Stimulated activated CD8-positive, alpha-beta memory T cell treated with anti-CD3 and anti-CD28 coated beads, Interleukin-12 subunit alpha, Interleukin-12 subunit beta, amount 100 ng/mL, for 24 hours (primary cell): ENCODE results near the gene ANK3.

Experiments
- DNase-seq: peaks from one replicate; pipeline ENCODE4 v3.0.0-alpha.2; 2020; ENCODE audit errors: extremely low read depth

Gene ANK3

GRCh38 chr10:60377042-60377352 is 12.7 kb downstream of the ANK3 start:
- no peak for DNase-seq

DNA sequence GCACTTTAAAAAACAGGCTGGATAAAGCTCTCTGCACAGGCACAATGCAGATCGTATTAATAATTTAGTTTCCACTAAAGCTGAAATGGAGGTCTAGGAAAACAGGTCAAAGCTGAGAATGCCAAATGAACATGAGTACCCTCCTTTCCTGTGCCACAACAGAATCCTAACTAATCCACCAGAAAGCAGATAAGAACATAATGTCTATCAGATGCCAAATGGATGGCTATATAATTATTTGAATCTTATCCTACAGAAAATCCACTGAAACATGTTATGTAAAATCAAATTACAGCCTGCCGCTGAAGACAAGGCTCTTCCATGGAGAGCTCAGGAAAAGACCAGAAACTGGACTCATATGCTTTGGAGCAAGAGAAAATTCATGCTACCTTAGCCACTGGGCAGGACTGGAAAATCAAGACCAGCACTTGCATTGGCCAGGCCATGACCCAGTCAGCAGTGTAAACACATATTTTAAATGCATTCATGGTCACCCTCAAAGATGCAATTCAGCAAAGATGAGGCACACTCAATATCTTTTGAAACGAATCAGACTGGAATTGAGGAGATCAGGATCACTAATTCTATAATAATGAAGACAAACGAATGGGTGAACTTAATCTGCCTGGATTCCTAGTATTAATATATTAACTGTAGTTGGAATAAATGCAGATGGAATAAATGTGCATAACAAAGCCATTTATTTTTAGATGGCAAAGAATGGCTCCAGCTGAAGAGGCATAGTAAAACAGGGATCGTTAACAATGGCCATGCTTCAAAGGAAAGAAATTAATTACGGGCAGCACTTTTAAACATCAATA is 13.2 kb downstream of the ANK3 start:
- no peak for DNase-seq

- DNase-seq = no peak
Observed at GRCh38 chr10:60375293-60376004, 14.2 kb downstream of the ANK3 start.

DNA sequence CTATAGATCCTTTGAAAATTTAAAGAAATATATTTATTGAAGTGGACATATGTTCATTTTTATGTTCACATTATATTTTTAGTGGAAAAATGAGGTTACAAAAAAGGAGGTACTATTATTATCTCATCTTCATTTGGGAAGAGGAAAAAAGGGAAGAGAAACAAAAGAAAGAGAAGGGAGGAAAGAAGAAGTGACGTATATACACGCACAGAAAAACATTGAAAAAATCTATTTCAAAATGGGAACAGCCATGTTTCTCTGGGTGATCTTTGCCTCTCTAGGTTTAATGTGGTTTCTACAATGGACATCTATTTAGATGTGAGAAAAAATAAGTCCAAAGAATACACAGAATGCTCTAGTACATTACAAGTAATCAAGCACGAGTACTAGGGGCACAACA is 14.8 kb downstream of the ANK3 start:
- DNase-seq = no peak

DNA sequence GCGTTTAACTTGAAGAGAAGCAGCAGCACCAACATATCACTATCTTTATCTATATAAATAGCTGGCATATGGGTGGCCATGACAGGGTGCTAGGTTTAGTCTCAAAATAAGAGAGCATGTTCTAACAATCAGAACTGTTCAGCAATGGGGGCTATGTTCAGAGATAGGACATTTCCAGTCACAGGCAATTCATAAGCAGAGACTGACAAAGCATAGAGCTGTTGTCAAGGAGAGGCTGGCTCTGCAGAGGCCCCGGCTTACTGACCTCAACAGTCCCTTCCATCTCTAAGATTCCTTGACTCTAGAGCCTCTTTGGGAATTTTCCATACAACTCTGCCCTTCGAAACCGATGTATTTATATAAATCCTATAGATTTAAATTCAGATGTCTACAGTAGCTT is 17.2 kb downstream of the ANK3 start:
- DNase-seq = no peak

DNA sequence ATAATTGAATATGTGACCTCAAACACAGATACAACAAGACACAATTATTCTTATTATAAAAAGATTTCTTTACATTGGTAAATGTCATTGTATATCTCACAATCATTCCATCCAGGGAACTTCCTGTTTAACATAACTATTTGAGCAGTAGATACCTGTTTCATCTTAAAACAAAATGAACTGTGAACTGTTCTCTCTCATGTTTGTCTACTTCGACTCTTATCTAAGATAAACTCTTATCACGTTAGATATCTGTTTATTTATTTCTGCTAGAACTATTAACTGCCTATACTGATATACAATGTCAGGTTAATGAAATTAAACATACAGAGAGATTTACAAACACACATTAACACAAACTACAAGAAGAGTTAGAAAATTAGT is 20.1 kb downstream of the ANK3 start:
- no peak for DNase-seq

DNA sequence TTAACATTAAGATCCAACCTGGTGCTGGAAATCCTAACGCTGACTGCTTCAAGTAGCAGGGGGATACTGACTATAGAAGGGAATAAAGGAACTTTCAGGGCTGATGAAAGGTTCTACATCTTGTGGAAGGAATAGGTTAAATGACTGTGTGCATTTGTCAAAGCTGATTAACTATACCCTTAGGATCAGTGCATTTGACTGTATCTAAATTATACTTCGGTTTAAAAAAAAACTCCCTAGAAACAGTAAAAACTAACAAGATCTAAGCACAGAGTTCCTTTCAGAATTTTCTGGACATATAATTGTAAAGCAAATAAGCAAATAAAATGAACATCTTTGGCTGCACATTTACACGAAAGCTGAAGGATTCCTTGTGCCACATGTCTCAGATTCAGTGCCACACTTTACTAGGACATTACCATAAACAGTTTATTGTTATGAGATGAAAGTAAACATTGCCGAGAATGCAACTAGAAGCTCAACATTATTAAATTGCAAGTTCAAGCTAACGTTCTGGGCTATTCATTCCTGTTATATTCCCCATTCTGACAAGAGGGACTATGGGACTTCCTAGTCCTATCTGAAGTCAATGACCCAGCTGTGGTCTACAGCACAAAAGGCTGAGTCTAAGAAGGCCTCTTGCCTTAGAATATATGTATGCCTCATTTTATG is 20.7 kb downstream of the ANK3 start:
- no peak for DNase-seq

GRCh38 chr10:60367901-60368300 is 21.8 kb downstream of the ANK3 start:
- no peak for DNase-seq

DNA sequence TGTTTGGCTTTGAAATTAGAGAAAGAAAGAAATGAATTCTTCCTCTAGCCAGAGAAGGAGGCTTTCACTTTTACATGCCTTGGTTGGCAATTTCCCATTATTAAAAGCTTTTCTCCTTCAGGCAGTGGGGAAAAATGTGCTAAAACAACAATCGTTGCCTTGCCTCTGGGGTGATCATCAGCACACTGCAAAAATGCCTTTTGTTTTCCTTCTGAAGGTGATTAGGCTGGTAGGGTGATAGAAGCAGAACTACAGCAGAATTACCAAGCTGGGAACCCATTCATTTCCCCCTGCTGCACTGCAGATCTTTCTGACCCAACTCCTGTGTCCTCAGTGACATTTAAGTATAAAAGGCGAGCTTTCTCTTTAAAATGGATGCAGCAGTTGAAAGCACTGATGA is 22.2 kb downstream of the ANK3 start:
- no peak for DNase-seq

- DNase-seq = no peak
Observed at GRCh38 chr10:60367024-60367423, 22.7 kb downstream of the ANK3 start.

DNA sequence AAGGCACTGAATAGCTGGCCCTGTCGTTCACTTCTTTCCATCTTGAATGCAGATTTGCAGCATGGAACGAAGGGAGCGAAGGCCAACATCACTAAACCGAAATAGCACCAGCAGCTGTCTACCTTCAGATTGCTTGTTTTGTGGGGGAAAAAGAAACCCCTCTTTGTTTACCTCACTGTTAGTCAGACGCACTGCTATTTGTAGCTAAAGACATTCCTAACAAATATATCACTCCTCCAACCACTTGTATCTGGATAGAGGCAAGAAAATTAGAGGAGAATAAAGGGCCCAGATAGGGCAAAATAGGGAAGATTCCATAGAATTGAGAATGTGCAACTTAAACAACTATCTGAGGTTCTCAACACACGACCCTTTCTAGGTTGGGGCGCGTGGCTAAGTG is 26.5 kb downstream of the ANK3 start:
- DNase-seq = no peak

DNA sequence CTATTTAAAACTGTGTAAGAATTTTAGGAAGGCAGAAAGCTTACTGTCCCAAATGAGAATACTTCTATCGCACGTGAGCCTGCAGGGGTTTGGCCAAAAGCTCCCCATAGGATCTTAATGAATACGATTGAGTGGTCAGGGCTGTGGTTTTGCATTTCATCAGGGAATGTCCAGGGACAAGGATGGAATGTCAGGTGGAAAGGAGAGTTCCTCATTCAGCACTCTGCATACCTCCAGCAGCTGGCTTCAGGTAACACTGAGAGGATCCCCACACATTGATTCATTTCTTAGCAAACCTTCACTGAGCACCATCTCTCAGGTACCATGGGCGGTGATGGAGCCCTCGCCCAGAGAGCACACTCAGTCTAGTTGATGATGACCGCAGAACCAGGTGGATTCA is 27.2 kb downstream of the ANK3 start:
- DNase-seq = no peak

- DNase-seq = no peak
Observed at GRCh38 chr10:60359066-60359465, 30.6 kb downstream of the ANK3 start.

GRCh38 chr10:60358282-60358681 is 31.4 kb downstream of the ANK3 start:
- no peak for DNase-seq

DNA sequence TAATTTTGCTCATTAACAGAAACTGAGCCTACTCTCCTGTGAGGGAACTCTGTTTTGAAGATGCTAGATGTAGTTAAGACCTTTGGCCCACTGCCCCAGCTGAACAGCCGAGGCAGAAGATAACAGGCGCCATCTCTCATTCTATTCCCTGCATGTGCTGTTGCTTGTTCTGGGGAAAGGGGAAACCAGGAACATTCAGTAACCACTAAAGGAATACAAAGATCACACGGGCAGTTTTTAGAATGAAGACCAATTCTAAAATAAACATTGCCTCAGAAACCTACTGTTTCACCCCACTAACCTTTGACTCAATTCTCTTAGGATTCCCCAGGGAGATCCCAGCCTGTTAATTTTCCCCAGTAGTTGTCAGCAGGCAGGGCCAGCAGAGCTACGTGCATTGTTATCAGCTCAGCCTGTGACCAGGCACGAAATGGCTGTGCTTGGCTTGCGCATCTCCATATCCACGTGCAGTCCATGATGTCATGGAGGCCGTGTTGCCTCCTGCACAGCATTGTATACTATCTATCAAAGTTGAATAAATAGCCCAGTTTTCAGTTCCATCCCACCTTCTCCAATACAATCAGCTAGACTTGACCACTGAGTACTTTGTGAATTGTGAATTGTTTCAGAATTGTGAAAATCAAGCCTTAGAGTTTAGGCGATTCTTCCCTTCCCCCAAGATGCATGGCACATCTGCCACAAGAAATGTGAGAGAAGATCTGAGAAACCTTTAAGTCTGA is 36.0 kb downstream of the ANK3 start:
- DNase-seq = no peak

DNA sequence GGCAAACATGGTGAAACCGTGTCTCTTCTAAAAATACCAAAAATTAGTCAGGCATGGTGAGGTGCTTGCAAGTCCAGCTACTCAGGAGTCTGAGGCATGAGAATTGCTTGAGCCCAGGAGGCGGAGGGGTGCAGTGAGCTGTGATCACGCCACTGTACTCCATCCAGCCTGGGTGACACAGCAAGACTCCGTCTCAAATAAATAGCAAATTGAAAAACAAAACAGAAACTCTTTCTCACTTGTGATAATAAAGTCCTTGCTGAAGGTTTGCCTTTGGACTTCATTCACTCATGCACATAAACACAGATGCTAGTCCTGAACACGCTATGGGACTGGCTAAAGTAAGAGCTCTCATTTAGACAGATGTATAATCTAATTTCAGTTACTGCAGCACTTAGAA is 37.6 kb downstream of the ANK3 start:
- no peak for DNase-seq

- no peak for DNase-seq
Observed at GRCh38 chr10:60351191-60351853, 38.4 kb downstream of the ANK3 start.

DNA sequence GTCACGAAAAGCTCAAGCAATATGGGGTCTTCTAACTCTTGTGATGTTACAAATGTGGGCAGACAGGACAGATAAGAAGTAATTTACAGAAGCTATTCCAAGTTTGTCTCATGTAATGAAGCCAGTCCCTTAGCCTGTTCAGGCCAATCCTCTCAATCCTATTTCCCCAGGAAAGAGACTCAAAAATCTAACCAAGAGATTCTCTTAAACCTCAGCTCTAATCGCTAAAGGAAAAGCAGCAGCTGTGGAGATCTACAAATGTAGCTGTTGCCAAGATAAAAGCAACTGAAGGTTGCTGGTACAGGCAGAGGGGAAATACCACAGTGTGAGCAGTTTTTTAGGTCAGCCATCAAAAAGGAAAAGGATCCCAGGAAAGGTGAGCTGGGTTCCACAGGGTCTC is 39.3 kb downstream of the ANK3 start:
- no peak for DNase-seq

- DNase-seq = no peak
Observed at GRCh38 chr10:60349426-60349825, 40.2 kb downstream of the ANK3 start.

DNA sequence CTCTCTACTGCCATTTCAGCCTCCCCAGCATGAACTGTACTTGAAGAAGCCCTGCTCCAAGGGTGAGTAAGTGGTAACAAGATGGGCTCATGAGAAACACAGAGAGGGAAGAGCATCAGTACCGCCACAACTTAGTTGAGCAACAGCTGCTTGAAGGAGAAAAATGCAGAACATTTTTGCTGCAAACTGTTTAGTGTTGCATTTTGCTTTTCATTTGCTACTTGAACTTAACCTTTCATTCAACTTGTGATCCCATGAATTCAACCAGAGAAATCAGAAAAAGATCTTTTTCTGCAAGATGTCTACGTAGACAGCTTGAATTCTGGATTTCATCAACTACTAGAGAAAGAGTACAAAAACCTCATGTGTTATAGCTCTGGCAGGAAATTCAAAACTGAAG is 40.7 kb downstream of the ANK3 start:
- no peak for DNase-seq

- DNase-seq = no peak
Observed at GRCh38 chr10:60347270-60347669, 42.4 kb downstream of the ANK3 start.

DNA sequence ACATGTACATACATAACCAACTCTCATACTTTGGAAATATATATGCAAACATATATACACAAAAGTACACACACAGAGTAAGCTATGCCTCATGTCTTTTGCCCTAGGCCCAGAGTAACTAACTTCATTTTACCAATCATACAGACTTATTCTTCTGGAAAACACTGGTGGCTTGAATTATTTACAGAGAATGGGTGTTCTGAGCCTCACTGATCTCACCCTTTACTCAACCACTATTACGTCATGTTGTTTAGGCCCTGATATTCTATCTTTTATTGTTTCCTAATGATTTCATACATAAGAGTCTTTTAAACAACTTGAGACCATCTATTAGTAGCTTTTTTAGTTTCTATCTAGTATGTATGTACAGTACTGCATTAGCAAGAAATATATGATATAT is 43.0 kb downstream of the ANK3 start:
- DNase-seq = no peak
